Kidney epithelial cell (primary cell): ENCODE measurements around the gene TACR1. TPM values are rescaled to one million over a fixed set of nuclear protein-coding genes. Genes with fewer than 3 reads are reported as not detected.

Source experiments
- DNase-seq: peaks from one replicate; pipeline ENCODE4 v3.0.0-alpha.2; 2010; ENCODE audit warnings: low read depth
- H3K27me3 ChIP-seq: 2 replicates; pipeline ENCODE4 v1.6.0; 2011; ENCODE audit warnings: low read length; ENCODE audit not compliant: control insufficient read depth, insufficient read depth
- H3K36me3 ChIP-seq: 2 replicates; pipeline ENCODE4 v1.5.1; 2011; ENCODE audit warnings: low read length; ENCODE audit not compliant: control insufficient read depth, insufficient read depth
- H3K4me3 ChIP-seq: 2 replicates; pipeline ENCODE4 v1.5.1; 2011; ENCODE audit warnings: low read depth, mild to moderate bottlenecking, control low read depth, low read length
- total RNA-seq: library from RNA; depleted of rRNA; stranded (reverse); fragments of >200 nt; gene quantifications from 2 replicates; pipeline ENCODE4 v1.2.3, GENCODE V29; 2015
- TF ChIP-seq, protein P1 (sequence below): IDR thresholded peaks from 2 replicates; pipeline ENCODE4 v1.5.1; 2011; ENCODE audit warnings: mild to moderate bottlenecking, moderate library complexity, low read length, control low read depth, inconsistent platforms; ENCODE audit not compliant: insufficient read depth, poor library complexity, severe bottlenecking

Gene TACR1
- total RNA-seq, 1 donor from 2014 or later, result not detected

DNA sequence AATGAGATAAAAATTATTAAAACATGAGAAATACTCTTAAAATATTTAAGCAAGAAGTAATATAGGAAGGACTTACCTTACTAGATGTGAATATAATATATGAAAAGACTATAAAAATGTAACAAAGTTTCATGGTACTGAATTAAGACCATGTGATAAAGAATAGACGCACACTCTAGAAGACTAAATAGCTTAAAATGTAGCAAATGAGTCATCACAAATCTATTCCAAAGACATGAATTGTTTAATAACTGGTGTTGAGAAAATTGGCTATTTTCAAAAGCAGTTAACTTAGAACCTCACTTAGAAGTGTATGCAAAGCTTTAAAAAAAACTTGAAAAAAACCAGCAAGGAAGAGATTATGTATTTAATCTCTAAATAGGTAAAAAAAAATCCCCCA is 176.8 kb downstream of the TACR1 start:
- no peaks in the 10 kb centered on the region for H3K27me3 ChIP-seq
- no peak for DNase-seq
- no peak overlapping the region for H3K4me3 ChIP-seq
- no peaks in the 10 kb centered on the region for H3K36me3 ChIP-seq
- TF ChIP-seq, protein P1, sequence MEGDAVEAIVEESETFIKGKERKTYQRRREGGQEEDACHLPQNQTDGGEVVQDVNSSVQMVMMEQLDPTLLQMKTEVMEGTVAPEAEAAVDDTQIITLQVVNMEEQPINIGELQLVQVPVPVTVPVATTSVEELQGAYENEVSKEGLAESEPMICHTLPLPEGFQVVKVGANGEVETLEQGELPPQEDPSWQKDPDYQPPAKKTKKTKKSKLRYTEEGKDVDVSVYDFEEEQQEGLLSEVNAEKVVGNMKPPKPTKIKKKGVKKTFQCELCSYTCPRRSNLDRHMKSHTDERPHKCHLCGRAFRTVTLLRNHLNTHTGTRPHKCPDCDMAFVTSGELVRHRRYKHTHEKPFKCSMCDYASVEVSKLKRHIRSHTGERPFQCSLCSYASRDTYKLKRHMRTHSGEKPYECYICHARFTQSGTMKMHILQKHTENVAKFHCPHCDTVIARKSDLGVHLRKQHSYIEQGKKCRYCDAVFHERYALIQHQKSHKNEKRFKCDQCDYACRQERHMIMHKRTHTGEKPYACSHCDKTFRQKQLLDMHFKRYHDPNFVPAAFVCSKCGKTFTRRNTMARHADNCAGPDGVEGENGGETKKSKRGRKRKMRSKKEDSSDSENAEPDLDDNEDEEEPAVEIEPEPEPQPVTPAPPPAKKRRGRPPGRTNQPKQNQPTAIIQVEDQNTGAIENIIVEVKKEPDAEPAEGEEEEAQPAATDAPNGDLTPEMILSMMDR, result no peak

DNA sequence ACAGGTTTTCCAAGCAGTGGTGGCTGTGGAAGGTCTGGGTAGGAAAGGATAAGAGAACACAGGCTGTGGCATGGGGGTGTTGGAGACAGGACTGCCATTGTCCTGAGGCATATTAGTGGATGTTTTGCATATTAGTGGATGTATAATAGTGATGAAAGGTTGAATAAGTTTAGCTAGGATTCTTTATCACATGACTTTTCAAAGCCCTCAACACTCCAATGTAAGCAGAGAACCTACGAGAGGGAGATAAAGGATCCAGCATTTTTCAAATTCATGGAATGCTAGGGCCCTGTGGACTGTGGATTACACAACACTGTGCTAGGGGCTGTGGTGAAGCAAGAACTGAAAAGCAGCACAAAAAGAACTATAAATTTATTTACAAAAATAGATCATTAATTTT is 177.6 kb downstream of the TACR1 start:
- Histone ChIP-seq H3K4me3 (no peak overlapping the region), H3K36me3 (no peaks in the 10 kb centered on the region), H3K27me3 (no peaks in the 10 kb centered on the region)
- no peak for DNase-seq
- TF ChIP-seq, protein P1, result no peak

DNA sequence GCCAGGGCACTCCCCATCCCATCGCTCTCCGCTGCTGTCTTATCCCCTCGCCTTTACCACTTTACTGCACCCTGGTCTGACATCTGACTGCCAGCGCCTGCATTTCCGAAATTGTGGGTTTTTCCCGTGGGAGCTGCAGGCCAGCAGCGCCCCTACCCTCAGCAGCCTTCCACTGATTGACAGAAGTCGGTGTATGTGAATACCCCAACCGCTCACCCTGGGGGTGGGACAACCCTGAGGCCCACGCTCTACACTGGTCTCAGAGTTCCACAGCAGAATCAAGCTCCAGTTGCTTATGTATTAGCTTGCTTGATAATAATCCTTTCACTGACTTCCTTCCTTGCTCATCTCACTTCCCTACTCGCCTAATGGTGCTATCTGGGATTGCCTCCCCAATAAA is 178.8 kb downstream of the TACR1 start:
- Histone ChIP-seq H3K36me3 (no peaks in the 10 kb centered on the region), H3K4me3 (no peak overlapping the region), H3K27me3 (no peaks in the 10 kb centered on the region)
- TF ChIP-seq, protein P1, result no peak
- no peak for DNase-seq

DNA sequence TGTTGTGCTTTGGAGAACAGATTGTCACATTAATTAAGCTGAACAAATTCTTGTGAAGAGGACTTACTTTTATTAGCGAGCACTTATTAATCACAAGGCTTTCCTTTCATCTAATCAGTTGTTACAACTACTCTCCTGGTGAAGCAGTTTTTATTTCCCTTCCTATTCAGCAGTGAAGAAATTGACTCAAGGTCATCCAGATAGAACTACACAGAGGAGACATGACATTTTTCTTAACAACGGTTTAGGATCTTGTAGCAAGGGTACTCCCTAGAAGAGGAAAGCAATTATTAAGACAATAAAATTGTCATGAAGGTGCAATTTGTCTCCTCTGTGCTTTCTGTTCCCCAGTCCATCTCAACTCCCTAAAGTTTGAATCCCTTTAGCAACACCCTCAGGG is 179.5 kb downstream of the TACR1 start:
- DNase-seq, result no peak
- H3K4me3 ChIP-seq, result no peak overlapping the region
- TF ChIP-seq, protein P1, result no peak
- no peaks in the 10 kb centered on the region for H3K36me3 ChIP-seq
- no peaks in the 10 kb centered on the region for H3K27me3 ChIP-seq

- no peaks in the 10 kb centered on the region for H3K27me3 ChIP-seq
- TF ChIP-seq, protein P1, result no peak
- DNase-seq, result no peak
Observed at GRCh38 chr2:75018162-75018561, 181.2 kb downstream of the TACR1 start.

GRCh38 chr2:75012080-75012479 is 187.2 kb downstream of the TACR1 start:
- TF ChIP-seq, protein P1, result no peak
- DNase-seq, result no peak
- H3K36me3 ChIP-seq, result no peaks in the 10 kb centered on the region

More at GRCh38 chr2:75018162-75018561, 181.2 kb downstream of the TACR1 start:
- Histone ChIP-seq H3K4me3 (no peak overlapping the region), H3K36me3 (no peaks in the 10 kb centered on the region)

More at GRCh38 chr2:75012080-75012479, 187.2 kb downstream of the TACR1 start:
- Histone ChIP-seq H3K4me3 (no peak overlapping the region), H3K27me3 (no peaks in the 10 kb centered on the region)
